Trophoblast cell (in vitro differentiated cells and primary cell): ENCODE results near the gene RASL12.

Source experiments
- DNase-seq, 2 donors: peaks; one replicate each; pipeline ENCODE4 v3.0.0-alpha.2; 2016
- H2AFZ ChIP-seq: 2 replicates; pipeline ENCODE4 v1.6.1; 2013; ENCODE audit warnings: low read length, moderate library complexity, mild to moderate bottlenecking; ENCODE audit not compliant: insufficient read depth, poor library complexity
- H2AK5ac ChIP-seq: 2 replicates; pipeline ENCODE4 v1.6.1; 2013; ENCODE audit warnings: mild to moderate bottlenecking, low read length
- H2BK120ac ChIP-seq: 2 replicates; pipeline ENCODE4 v1.6.1; 2013; ENCODE audit warnings: low read length, mild to moderate bottlenecking, moderate library complexity; ENCODE audit not compliant: insufficient read depth, poor library complexity
- H2BK12ac ChIP-seq: 2 replicates; pipeline ENCODE4 v1.6.1; 2013; ENCODE audit warnings: mild to moderate bottlenecking, low read length, moderate library complexity
- H2BK5ac ChIP-seq: 2 replicates; pipeline ENCODE4 v1.6.1; 2013; ENCODE audit warnings: low read length, low read depth, moderate library complexity, mild to moderate bottlenecking; ENCODE audit not compliant: poor library complexity
- H3K14ac ChIP-seq: 2 replicates; pipeline ENCODE4 v1.6.1; 2013; ENCODE audit warnings: mild to moderate bottlenecking, low read length
- H3K18ac ChIP-seq: 2 replicates; pipeline ENCODE4 v1.6.1; 2013; ENCODE audit warnings: mild to moderate bottlenecking, low read length
- H3K23ac ChIP-seq: 2 replicates; pipeline ENCODE4 v1.6.1; 2013; ENCODE audit warnings: low read length
- H3K27ac ChIP-seq: 2 replicates; pipeline ENCODE4 v1.5.1; 2013; ENCODE audit warnings: low read depth, mild to moderate bottlenecking, inconsistent platforms, low read length, moderate library complexity
- H3K27me3 ChIP-seq: 2 replicates; pipeline ENCODE4 v1.6.1; 2013; ENCODE audit warnings: inconsistent platforms, mild to moderate bottlenecking, low read length, moderate library complexity; ENCODE audit not compliant: insufficient read depth
- H3K36me3 ChIP-seq, 2 experiments: 1 replicate in 1 of 2; 2 replicates in 1 of 2; pipeline ENCODE4 v1.6.1; 2013; ENCODE audit warnings: low read length in 2 of 2, mild to moderate bottlenecking in 2 of 2, moderate library complexity in 1 of 2; ENCODE audit not compliant: insufficient read depth in 2 of 2, control insufficient read depth in 1 of 2
- H3K4ac ChIP-seq: 2 replicates; pipeline ENCODE4 v1.6.1; 2013; ENCODE audit warnings: low read depth, mild to moderate bottlenecking, low read length, moderate library complexity
- H3K4me1 ChIP-seq, 2 experiments: 1 replicate in 1 of 2; 2 replicates in 1 of 2; pipeline ENCODE4 v1.6.1; 2013; ENCODE audit warnings: low read length in 2 of 2, mild to moderate bottlenecking in 2 of 2, moderate library complexity in 1 of 2; ENCODE audit not compliant: insufficient read depth in 2 of 2, control insufficient read depth in 1 of 2
- H3K4me2 ChIP-seq: 2 replicates; pipeline ENCODE4 v1.6.1; 2013; ENCODE audit warnings: inconsistent platforms, mild to moderate bottlenecking, low read length, moderate library complexity
- H3K4me3 ChIP-seq: 2 replicates; pipeline ENCODE4 v1.5.1; 2013; ENCODE audit warnings: mild to moderate bottlenecking, low read depth, low read length, inconsistent platforms
- H3K79me1 ChIP-seq: one replicate; pipeline ENCODE4 v1.6.1; 2013; ENCODE audit warnings: low read length
- H3K79me2 ChIP-seq: 2 replicates; pipeline ENCODE4 v1.6.1; 2013; ENCODE audit warnings: low read length, mild to moderate bottlenecking; ENCODE audit not compliant: control insufficient read depth, insufficient read depth, poor library complexity
- H3K9ac ChIP-seq: 2 replicates; pipeline ENCODE4 v1.6.1; 2013; ENCODE audit warnings: mild to moderate bottlenecking, low read length
- H3K9me3 ChIP-seq: 2 replicates; pipeline ENCODE4 v1.6.1; 2013; ENCODE audit warnings: low read depth, mild to moderate bottlenecking, control low read depth, inconsistent platforms, low read length; ENCODE audit not compliant: insufficient read depth
- H4K12ac ChIP-seq: 2 replicates; pipeline ENCODE4 v1.6.1; 2013; ENCODE audit warnings: low read depth, mild to moderate bottlenecking, low read length, moderate library complexity
- H4K8ac ChIP-seq: 2 replicates; pipeline ENCODE4 v1.6.1; 2013; ENCODE audit warnings: low read depth, mild to moderate bottlenecking, low read length, moderate library complexity
- H4K91ac ChIP-seq: one replicate; pipeline ENCODE4 v1.6.1; 2013; ENCODE audit warnings: low read depth, mild to moderate bottlenecking, low read length, moderate library complexity
- WGBS: extraction: QIAGEN DNeasy Blood & Tissue Kit; methylation state at CpG from one replicate; pipeline ENCODE4 v1.1.7; 2013; ENCODE audit warnings: missing lambda C conversion rate; ENCODE audit not compliant: insufficient read length, insufficient coverage; ENCODE audit errors: extremely low coverage; 5-methylcytosine and 5-hydroxymethylcytosine counted together

RASL12 gene

GRCh38 chr15:65033659-65034269, 34.0 kb downstream of the RASL12 start:
- H3K4me2 ChIP-seq = no peak overlapping the region
- no CpG with 5 or more reads among the region's 4 CpGs for WGBS
- H2AK5ac ChIP-seq = no peak overlapping the region
- no peak overlapping the region for H2AFZ ChIP-seq
- no peak overlapping the region for H3K23ac ChIP-seq
- H3K27ac ChIP-seq = no peak overlapping the region
- no peak overlapping the region for H2BK12ac ChIP-seq
- peaks cover 2% of the 10 kb centered on the region for H3K9me3 ChIP-seq
- no peak overlapping the region for H4K12ac ChIP-seq
- H4K8ac ChIP-seq = no peak overlapping the region
- peaks cover 5% of the 10 kb centered on the region for H3K79me2 ChIP-seq
- DNase-seq = no peak
- H4K91ac ChIP-seq = no peak overlapping the region
- H3K4me3 ChIP-seq = no peak overlapping the region
- no peak overlapping the region for H3K14ac ChIP-seq
- H3K79me1 ChIP-seq = peaks cover 5% of the 10 kb centered on the region
- H3K9ac ChIP-seq = no peak overlapping the region
- H3K18ac ChIP-seq = no peak overlapping the region
- H2BK5ac ChIP-seq = no peak overlapping the region
- H3K4me1 ChIP-seq = peaks cover 0 to 2% of the 10 kb centered on the region in 2 experiments
- H3K27me3 ChIP-seq = no peaks in the 10 kb centered on the region
- H2BK120ac ChIP-seq = no peak overlapping the region
- H3K4ac ChIP-seq = no peak overlapping the region
- no peaks in the 10 kb centered on the region for H3K36me3 ChIP-seq

- Histone ChIP-seq H3K36me3 (no peaks in the 10 kb centered on the region), H3K79me2 (peaks cover 5% of the 10 kb centered on the region), H4K12ac (no peak overlapping the region), H2AK5ac (no peak overlapping the region), H3K23ac (no peak overlapping the region), H3K9me3 (peaks cover 2% of the 10 kb centered on the region), H3K18ac (no peak overlapping the region), H4K91ac (no peak overlapping the region), H4K8ac (no peak overlapping the region), H3K4me3 (no peak overlapping the region), H3K27ac (no peak overlapping the region), H3K4me2 (no peak overlapping the region), H2BK12ac (no peak overlapping the region), H3K4ac (no peak overlapping the region), H2BK5ac (no peak overlapping the region), H3K79me1 (peaks cover 5% of the 10 kb centered on the region), H3K27me3 (no peaks in the 10 kb centered on the region), H3K4me1 (peaks cover 2 to 3% of the 10 kb centered on the region in 2 experiments), H3K14ac (no peak overlapping the region), H2AFZ (no peak overlapping the region), H3K9ac (no peak overlapping the region), H2BK120ac (no peak overlapping the region)
- peak; percentile 60 to 76 for DNase-seq
- no CpG with 5 or more reads among the region's 13 CpGs for WGBS
Measured at GRCh38 chr15:65032801-65033537, 34.8 kb downstream of the RASL12 start.

DNA sequence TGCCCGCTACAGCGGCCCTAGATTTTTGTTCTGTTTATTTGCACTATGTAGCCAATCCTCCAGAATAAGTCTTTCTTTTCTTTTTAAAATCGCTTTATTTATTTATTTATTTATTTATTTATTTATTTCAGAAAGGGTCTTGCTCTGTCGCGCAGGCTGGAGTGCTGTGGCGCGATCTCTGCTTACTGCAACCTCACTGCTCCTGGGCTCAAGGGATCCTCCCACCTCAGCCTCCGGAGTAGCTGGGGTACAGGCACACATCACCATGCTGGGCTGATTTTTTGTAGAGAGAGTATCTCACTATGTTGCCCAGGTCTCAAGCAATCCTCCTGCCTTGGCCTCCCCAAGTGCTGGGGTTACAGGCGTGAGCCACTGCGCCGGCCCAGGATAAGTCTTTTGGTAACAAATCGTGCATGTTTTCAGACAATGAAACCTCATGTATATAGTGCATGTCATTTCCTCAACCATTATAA, 38.0 kb downstream of the RASL12 start:
- Histone ChIP-seq H4K8ac (no peak overlapping the region), H2AK5ac (no peak overlapping the region), H3K4ac (no peak overlapping the region), H4K91ac (no peak overlapping the region), H3K9ac (no peak overlapping the region), H2BK5ac (no peak overlapping the region), H3K4me2 (peak overlapping the region; percentile 99), H4K12ac (no peak overlapping the region), H3K36me3 (no peaks in the 10 kb centered on the region), H3K18ac (no peak overlapping the region), H3K79me2 (peaks cover 5% of the 10 kb centered on the region), H3K4me1 (peaks cover 2 to 3% of the 10 kb centered on the region in 2 experiments), H3K14ac (no peak overlapping the region), H2BK12ac (no peak overlapping the region), H2BK120ac (no peak overlapping the region), H3K9me3 (peaks cover 2% of the 10 kb centered on the region), H3K27me3 (no peaks in the 10 kb centered on the region), H3K23ac (no peak overlapping the region), H3K4me3 (peak overlapping the region; percentile 10), H3K79me1 (peaks cover 5% of the 10 kb centered on the region), H3K27ac (no peak overlapping the region), H2AFZ (no peak overlapping the region)
- no peak for DNase-seq
- WGBS = no CpG with 5 or more reads among the region's 12 CpGs

DNA sequence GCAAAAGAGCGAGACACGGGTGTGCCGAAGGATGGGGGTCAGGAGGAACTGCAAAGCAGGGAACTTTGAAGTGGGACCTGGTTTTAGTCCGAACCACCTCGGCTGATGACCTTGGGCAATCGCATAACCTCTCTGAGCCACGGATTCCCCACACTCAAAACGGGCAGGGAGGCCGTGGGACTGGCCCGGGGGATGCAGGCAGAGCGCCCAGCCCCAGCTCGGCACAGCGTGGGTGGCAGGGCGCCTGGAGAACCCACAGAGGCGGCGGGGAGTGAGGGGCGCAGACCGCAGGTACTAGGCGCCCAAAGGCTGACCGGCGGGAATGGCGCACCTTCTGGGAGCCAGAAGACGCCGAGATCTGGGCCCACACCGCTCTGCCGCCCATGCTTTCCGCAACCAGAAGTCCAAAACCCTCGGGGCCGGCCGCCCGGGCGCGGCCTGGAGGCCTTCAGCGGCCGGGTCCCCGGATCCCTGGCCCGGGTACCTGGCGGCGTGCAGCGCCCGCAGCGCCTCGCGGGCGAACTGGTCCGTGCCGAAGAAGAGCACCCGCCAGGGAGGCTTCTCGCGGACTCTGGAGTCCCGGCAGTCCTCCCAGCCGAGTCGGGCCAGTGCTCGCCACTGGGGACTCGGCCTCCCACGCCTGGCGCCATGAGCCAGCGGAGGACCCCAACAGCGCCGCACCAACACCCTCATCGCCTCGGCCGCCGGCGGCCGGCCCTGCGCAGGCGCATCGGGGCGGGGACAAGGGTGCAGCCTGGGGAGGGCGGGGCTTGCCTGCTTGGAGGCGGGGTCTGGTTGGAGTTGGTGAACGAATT, 38.7 kb downstream of the RASL12 start, which contains the start of gene MTFMT:
Gene MTFMT, minus strand, starts transcription at position 719 of the 815 bp plus-strand sequence. Its CDS starts 26 bp downstream, at position 693.
- peaks cover 5% of the 10 kb centered on the region for H3K79me1 ChIP-seq
- peak within 1 kb of the TSS; percentile 61 for H4K8ac ChIP-seq
- H2AK5ac ChIP-seq = peak within 1 kb of the TSS; percentile 81
- H3K27me3 ChIP-seq = no peaks in the 10 kb centered on the region
- peak within 1 kb of the TSS; percentile 16 for H2BK5ac ChIP-seq
- DNase-seq = peak; percentile 74 to 86
- peak within 1 kb of the TSS; percentile 90 for H3K4ac ChIP-seq
- H3K4me1 ChIP-seq = peaks cover 2 to 3% of the 10 kb centered on the region in 2 experiments
- H3K36me3 ChIP-seq = no peaks in the 10 kb centered on the region
- no CpG with 5 or more reads among the region's 73 CpGs for WGBS
- H3K14ac ChIP-seq = peak within 1 kb of the TSS; percentile 93
- H2BK120ac ChIP-seq = peak within 1 kb of the TSS; percentile 31
- H4K12ac ChIP-seq = peak within 1 kb of the TSS; percentile 77
- peak within 1 kb of the TSS; percentile 90 for H2AFZ ChIP-seq
- H2BK12ac ChIP-seq = no peak within 1 kb of the TSS
- H3K9me3 ChIP-seq = peaks cover 2% of the 10 kb centered on the region
- H3K79me2 ChIP-seq = peaks cover 5% of the 10 kb centered on the region
- H3K18ac ChIP-seq = peak within 1 kb of the TSS; percentile 97
- H3K9ac ChIP-seq = peak within 1 kb of the TSS; percentile 94
- no peak within 1 kb of the TSS for H3K23ac ChIP-seq
- H4K91ac ChIP-seq = peak within 1 kb of the TSS; percentile 55
- peak within 1 kb of the TSS; percentile 99 for H3K4me2 ChIP-seq
- no peak within 1 kb of the TSS for H3K27ac ChIP-seq
- H3K4me3 ChIP-seq = peak within 1 kb of the TSS; percentile 94
